ENCODE data around the gene PTCD3.

Gene PTCD3

DNA sequence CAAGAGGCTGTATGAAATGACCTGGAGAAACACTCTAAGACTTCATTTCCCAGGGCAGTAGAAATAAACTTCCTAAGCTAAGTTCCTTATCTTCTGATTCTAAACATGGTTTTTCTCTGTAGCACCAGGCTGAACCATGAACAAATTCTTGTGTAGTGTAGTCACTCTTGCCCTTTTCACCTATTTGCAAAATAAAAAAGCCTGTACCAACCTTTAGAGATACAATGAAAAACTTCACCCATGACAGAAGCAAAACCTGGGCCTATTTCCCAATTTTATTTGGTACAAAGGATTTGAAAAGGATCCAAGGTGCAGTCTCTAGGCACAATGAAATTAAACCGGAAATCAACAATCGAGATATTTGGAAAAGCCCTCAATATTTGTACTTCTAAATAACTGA, 44.0 kb upstream of the PTCD3 start (continued):
- TF ChIP-seq, protein P1, sequence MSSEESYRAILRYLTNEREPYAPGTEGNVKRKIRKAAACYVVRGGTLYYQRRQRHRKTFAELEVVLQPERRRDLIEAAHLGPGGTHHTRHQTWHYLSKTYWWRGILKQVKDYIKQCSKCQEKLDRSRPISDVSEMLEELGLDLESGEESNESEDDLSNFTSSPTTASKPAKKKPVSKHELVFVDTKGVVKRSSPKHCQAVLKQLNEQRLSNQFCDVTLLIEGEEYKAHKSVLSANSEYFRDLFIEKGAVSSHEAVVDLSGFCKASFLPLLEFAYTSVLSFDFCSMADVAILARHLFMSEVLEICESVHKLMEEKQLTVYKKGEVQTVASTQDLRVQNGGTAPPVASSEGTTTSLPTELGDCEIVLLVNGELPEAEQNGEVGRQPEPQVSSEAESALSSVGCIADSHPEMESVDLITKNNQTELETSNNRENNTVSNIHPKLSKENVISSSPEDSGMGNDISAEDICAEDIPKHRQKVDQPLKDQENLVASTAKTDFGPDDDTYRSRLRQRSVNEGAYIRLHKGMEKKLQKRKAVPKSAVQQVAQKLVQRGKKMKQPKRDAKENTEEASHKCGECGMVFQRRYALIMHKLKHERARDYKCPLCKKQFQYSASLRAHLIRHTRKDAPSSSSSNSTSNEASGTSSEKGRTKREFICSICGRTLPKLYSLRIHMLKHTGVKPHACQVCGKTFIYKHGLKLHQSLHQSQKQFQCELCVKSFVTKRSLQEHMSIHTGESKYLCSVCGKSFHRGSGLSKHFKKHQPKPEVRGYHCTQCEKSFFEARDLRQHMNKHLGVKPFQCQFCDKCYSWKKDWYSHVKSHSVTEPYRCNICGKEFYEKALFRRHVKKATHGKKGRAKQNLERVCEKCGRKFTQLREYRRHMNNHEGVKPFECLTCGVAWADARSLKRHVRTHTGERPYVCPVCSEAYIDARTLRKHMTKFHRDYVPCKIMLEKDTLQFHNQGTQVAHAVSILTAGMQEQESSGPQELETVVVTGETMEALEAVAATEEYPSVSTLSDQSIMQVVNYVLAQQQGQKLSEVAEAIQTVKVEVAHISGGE (tag by site-specific recombination; conservative IDR thresholded peaks at IDR 0.05; ENCODE audit: low read depth) = no peak

DNA sequence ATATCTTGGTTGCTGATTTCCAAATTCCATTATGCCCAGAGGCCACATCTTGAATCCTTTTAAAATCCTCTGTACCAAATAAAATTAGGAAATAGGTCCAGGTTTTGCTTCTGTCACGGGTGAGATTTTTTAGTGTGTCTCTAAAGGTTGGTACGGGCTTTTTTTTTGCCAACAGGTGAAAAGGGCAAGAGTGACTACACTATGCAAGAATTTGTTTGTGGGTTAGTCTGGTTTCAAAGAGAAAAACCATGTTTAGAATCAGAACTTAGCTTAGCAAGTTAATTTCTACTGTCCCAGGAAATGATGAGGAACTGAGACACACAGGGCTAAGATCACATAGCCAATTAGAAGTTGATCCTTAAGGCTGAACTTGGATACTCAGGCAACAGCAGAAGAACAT, 42.0 kb upstream of the PTCD3 start:
- Histone ChIP-seq H3K27ac (ENCODE audit: extremely low read depth, low read depth, low read length) (no peak overlapping the region), H3K4me1 (ENCODE audit: control insufficient read depth, insufficient read depth, low read length) (no peaks in the 10 kb centered on the region), H3K9me3 (ENCODE audit: control insufficient read depth, insufficient read depth, low read depth, low read length) (no peaks in the 10 kb centered on the region), H3K4me3 (ENCODE audit: low read depth, low read length) (no peak overlapping the region), H3K36me3 (ENCODE audit: control insufficient read depth in 2 of 2, insufficient read depth in 1 of 2, low read length in 2 of 2) (peaks cover 53 to 88% of the 10 kb centered on the region in 2 experiments)
- no peak for TF ChIP-seq ZNF211 (tag by site-specific recombination; IDR thresholded peaks at IDR 0.05; ENCODE audit: low read depth)
- POLR2A ChIA-PET = no interaction called here
- CTCF ChIA-PET = interaction anchor here (0.5 to 0.7 kb wide), 4 partner anchors 35 to 511 kb away, joined by 3 to 4 read pairs (median 3); no protein-coding TSS in a partner anchor

DNA sequence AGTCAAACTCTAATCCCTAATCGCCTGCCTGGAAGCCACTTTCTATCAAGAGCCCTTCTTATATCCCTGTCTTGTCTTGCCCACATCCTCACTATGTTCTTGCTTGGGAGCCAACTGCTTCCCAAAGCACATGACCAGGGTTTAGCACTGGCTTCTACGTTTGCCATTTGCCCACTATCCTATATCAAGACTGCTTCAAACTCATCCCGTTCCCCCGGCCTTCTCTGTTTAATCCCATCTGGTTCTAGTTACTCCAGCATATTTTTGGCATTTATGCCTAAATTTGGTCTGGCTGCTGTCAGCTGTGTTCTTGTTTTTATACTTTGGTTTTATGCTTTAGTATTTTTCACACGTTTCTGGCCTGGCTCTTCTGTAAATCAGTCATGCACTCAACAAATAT, 40.5 kb upstream of the PTCD3 start:
- no peak overlapping the region for H3K27ac ChIP-seq (ENCODE audit: extremely low read depth, low read depth, low read length)
- peaks cover 48 to 92% of the 10 kb centered on the region in 2 experiments for H3K36me3 ChIP-seq (ENCODE audit: control insufficient read depth in 2 of 2, insufficient read depth in 1 of 2, low read length in 2 of 2)
- H3K4me3 ChIP-seq (ENCODE audit: low read depth, low read length) = no peak overlapping the region
- no peaks in the 10 kb centered on the region for H3K9me3 ChIP-seq (ENCODE audit: control insufficient read depth, insufficient read depth, low read depth, low read length)
- CTCF ChIA-PET = interaction anchor here (0.7 kb wide), 1 partner anchor 14 kb away, joined by 3 read pairs; no protein-coding TSS in a partner anchor
- TF ChIP-seq KLF7 (tag by site-specific recombination; IDR thresholded peaks at IDR 0.05; ENCODE audit: borderline replicate concordance) = no peak
- no peak for TF ChIP-seq ZNF366 (tag by site-specific recombination; conservative IDR thresholded peaks at IDR 0.05)
- no peak for TF ChIP-seq ZNF792 (tag by site-specific recombination; IDR thresholded peaks at IDR 0.05)
- TF ChIP-seq ZNF843 (tag by site-specific recombination; IDR thresholded peaks at IDR 0.05) = no peak
- TF ChIP-seq, protein P2, sequence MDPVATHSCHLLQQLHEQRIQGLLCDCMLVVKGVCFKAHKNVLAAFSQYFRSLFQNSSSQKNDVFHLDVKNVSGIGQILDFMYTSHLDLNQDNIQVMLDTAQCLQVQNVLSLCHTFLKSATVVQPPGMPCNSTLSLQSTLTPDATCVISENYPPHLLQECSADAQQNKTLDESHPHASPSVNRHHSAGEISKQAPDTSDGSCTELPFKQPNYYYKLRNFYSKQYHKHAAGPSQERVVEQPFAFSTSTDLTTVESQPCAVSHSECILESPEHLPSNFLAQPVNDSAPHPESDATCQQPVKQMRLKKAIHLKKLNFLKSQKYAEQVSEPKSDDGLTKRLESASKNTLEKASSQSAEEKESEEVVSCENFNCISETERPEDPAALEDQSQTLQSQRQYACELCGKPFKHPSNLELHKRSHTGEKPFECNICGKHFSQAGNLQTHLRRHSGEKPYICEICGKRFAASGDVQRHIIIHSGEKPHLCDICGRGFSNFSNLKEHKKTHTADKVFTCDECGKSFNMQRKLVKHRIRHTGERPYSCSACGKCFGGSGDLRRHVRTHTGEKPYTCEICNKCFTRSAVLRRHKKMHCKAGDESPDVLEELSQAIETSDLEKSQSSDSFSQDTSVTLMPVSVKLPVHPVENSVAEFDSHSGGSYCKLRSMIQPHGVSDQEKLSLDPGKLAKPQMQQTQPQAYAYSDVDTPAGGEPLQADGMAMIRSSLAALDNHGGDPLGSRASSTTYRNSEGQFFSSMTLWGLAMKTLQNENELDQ (tag by site-specific recombination; IDR thresholded peaks at IDR 0.05; ENCODE audit: low read depth) = no peak
- no peaks in the 10 kb centered on the region for H3K4me1 ChIP-seq (ENCODE audit: control insufficient read depth, insufficient read depth, low read length)
- POLR2A ChIA-PET = no interaction called here

DNA sequence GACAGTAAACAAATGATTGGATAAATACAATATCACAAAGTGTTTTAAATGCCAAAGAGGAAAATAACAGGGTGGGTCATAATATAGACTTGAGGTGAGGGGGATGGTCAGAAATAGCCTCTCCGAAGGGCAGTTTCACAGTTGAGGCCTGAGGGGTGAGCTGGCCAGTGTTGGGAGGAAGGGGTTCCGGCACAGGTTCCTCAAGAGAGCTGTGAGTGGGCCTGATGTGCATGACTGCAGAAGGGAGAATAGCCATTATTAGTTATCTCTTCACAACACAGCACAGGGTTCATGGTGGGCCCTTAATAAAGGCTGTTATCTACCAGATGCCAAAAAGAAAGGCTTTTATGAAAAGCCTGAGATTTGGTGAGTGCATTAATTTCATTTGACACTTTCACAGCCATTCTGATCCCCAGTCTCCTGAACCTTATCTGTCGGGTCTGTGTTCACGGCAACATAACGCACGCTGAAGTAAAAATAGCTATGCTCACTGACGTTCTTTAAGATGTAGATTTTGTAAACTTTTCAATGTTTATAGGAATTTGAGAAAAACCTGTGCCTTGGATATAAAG, 39.9 kb upstream of the PTCD3 start:
- H3K4me3 ChIP-seq (ENCODE audit: low read depth, low read length) = no peak overlapping the region
- ChIA-PET POLR2A (no interaction called here), CTCF (interaction anchor here (1.0 to 1.1 kb wide), 2 partner anchors 14 to 238 kb away, joined by 3 to 5 read pairs; no protein-coding TSS in a partner anchor)
- H3K4me1 ChIP-seq (ENCODE audit: control insufficient read depth, insufficient read depth, low read length) = no peaks in the 10 kb centered on the region
- no peaks in the 10 kb centered on the region for H3K9me3 ChIP-seq (ENCODE audit: control insufficient read depth, insufficient read depth, low read depth, low read length)
- no peak overlapping the region for H3K27ac ChIP-seq (ENCODE audit: extremely low read depth, low read depth, low read length)
- H3K36me3 ChIP-seq (ENCODE audit: control insufficient read depth in 2 of 2, insufficient read depth in 1 of 2, low read length in 2 of 2) = peaks cover 52 to 92% of the 10 kb centered on the region in 2 experiments
- TF ChIP-seq ZNF311 (tag by site-specific recombination; IDR thresholded peaks at IDR 0.05; ENCODE audit: borderline replicate concordance) = no peak
- TF ChIP-seq GFI1B (tag by site-specific recombination; IDR thresholded peaks at IDR 0.05) = no peak
- TF ChIP-seq FEZF1 (tag by site-specific recombination; IDR thresholded peaks at IDR 0.05) = no peak
- no peak for TF ChIP-seq ZNF560 (tag by site-specific recombination; IDR thresholded peaks at IDR 0.05; ENCODE audit: borderline replicate concordance)
- TF ChIP-seq ZNF132 (tag by site-specific recombination; IDR thresholded peaks at IDR 0.05; ENCODE audit: borderline replicate concordance) = no peak
- no peak for TF ChIP-seq ZNF133 (tag by site-specific recombination; IDR thresholded peaks at IDR 0.05)
- TF ChIP-seq, protein P3, sequence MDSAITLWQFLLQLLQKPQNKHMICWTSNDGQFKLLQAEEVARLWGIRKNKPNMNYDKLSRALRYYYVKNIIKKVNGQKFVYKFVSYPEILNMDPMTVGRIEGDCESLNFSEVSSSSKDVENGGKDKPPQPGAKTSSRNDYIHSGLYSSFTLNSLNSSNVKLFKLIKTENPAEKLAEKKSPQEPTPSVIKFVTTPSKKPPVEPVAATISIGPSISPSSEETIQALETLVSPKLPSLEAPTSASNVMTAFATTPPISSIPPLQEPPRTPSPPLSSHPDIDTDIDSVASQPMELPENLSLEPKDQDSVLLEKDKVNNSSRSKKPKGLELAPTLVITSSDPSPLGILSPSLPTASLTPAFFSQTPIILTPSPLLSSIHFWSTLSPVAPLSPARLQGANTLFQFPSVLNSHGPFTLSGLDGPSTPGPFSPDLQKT (IDR thresholded peaks at IDR 0.05; ENCODE audit: borderline replicate concordance, low read depth, low read length) = no peak
- no peak for TF ChIP-seq ZNF768 (tag by site-specific recombination; IDR thresholded peaks at IDR 0.05)
- TF ChIP-seq, protein P4, sequence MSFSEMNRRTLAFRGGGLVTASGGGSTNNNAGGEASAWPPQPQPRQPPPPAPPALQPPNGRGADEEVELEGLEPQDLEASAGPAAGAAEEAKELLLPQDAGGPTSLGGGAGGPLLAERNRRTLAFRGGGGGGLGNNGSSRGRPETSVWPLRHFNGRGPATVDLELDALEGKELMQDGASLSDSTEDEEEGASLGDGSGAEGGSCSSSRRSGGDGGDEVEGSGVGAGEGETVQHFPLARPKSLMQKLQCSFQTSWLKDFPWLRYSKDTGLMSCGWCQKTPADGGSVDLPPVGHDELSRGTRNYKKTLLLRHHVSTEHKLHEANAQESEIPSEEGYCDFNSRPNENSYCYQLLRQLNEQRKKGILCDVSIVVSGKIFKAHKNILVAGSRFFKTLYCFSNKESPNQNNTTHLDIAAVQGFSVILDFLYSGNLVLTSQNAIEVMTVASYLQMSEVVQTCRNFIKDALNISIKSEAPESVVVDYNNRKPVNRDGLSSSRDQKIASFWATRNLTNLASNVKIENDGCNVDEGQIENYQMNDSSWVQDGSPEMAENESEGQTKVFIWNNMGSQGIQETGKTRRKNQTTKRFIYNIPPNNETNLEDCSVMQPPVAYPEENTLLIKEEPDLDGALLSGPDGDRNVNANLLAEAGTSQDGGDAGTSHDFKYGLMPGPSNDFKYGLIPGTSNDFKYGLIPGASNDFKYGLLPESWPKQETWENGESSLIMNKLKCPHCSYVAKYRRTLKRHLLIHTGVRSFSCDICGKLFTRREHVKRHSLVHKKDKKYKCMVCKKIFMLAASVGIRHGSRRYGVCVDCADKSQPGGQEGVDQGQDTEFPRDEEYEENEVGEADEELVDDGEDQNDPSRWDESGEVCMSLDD (tag by site-specific recombination; IDR thresholded peaks at IDR 0.05) = no peak
- no peak for TF ChIP-seq ZNF544 (tag by site-specific recombination; IDR thresholded peaks at IDR 0.05)
- TF ChIP-seq ZNF549 (tag by site-specific recombination; IDR thresholded peaks at IDR 0.05) = no peak
- TF ChIP-seq ZSCAN30 (tag by site-specific recombination; IDR thresholded peaks at IDR 0.05) = no peak
- TF ChIP-seq GLIS1 (tag by site-specific recombination; IDR thresholded peaks at IDR 0.05) = no peak

Measured in HEK293 (cell line).